Fibroblast of lung (primary cell): Measurements from ENCODE around the gene GSG1L. TPM values are rescaled to one million over a fixed set of nuclear protein-coding genes. Genes with fewer than 3 reads are reported as not detected.

Experiments
- DNase-seq, 2 donors: peaks; one replicate each; pipeline versions ENCODE4 v3.0.0 to v3.0.0-alpha.2; 2010; ENCODE audit warnings: low read depth in 2 of 2
- H2AFZ ChIP-seq: 2 replicates; pipeline ENCODE4 v1.5.1; 2012; ENCODE audit warnings: low read length, control low read depth, inconsistent platforms
- H3K27ac ChIP-seq: 2 replicates; pipeline ENCODE4 v1.5.1; 2011; ENCODE audit warnings: low read length, control low read depth; ENCODE audit not compliant: insufficient read depth
- H3K27me3 ChIP-seq: 2 replicates; pipeline ENCODE4 v1.5.1; 2011; ENCODE audit warnings: mild to moderate bottlenecking, low read length; ENCODE audit not compliant: control insufficient read depth, insufficient read depth
- H3K36me3 ChIP-seq: 2 replicates; pipeline ENCODE4 v1.5.1; 2011; ENCODE audit warnings: low read length; ENCODE audit not compliant: control insufficient read depth, insufficient read depth
- H3K4me1 ChIP-seq: 2 replicates; pipeline ENCODE4 v1.5.1; 2011; ENCODE audit warnings: low read length; ENCODE audit not compliant: control insufficient read depth, insufficient read depth; ENCODE audit errors: extremely low read depth
- H3K4me2 ChIP-seq: 2 replicates; pipeline ENCODE4 v1.5.1; 2011; ENCODE audit warnings: low read length, control low read depth; ENCODE audit not compliant: insufficient read depth; ENCODE audit errors: extremely low read depth
- H3K4me3 ChIP-seq, 4 experiments: fragments of 200-600 bp in 1 of 4; sonication (generic) in 1 of 4; replicated peaks in 1 of 4; 2 replicates each; pipeline ENCODE4 v1.5.1; 2011 to 2016; ENCODE audit warnings: low read length in 4 of 4, low read depth in 3 of 4, mild to moderate bottlenecking in 3 of 4, control low read depth in 2 of 4, inconsistent platforms in 1 of 4, mixed read lengths in 1 of 4; ENCODE audit not compliant: insufficient read depth in 1 of 4; ENCODE audit errors: control extremely low read depth in 1 of 4
- H3K79me2 ChIP-seq: 2 replicates; pipeline ENCODE4 v1.5.1; 2012; ENCODE audit warnings: mild to moderate bottlenecking, low read length, inconsistent platforms; ENCODE audit not compliant: control insufficient read depth, insufficient read depth
- H3K9ac ChIP-seq: 2 replicates; pipeline ENCODE4 v1.5.1; 2011; ENCODE audit warnings: mild to moderate bottlenecking, low read length, control low read depth; ENCODE audit not compliant: insufficient read depth
- H3K9me3 ChIP-seq: 2 replicates; pipeline ENCODE4 v1.5.1; 2012; ENCODE audit warnings: low read depth, low read length; ENCODE audit not compliant: control insufficient read depth, insufficient read depth
- H4K20me1 ChIP-seq: 2 replicates; pipeline ENCODE4 v1.5.1; 2011; ENCODE audit warnings: low read length; ENCODE audit not compliant: control insufficient read depth, insufficient read depth; ENCODE audit errors: extremely low read depth
- EZH2 ChIP-seq: IDR thresholded peaks from 2 replicates; pipeline ENCODE4 v1.5.1; 2012; ENCODE audit warnings: low read length, control low read depth, mild to moderate bottlenecking; ENCODE audit errors: missing control alignments
- polyA minus RNA-seq: library from RNA; depleted of rRNA, polyadenylated mRNA; stranded (reverse); fragments of >200 nt; gene quantifications from 2 replicates; pipeline ENCODE4 v1.2.3, GENCODE V29; 2011; ENCODE audit warnings: low replicate concordance
- polyA plus RNA-seq, 2 donors: library from polyadenylated mRNA; depleted of rRNA in 1 of 2; stranded (reverse) in 1 of 2; unstranded in 1 of 2; fragments of >200 nt; gene quantifications; 2 replicates each; pipeline ENCODE4 v1.2.1, GENCODE V29; 2011 to 2012; ENCODE audit warnings: missing spikeins in 1 of 2
- total RNA-seq: library from RNA; depleted of rRNA; stranded (reverse); fragments of >200 nt; gene quantifications from 2 replicates; pipeline ENCODE4 v1.2.1, GENCODE V29; 2014
- TF ChIP-seq, protein P1 (sequence below), 2 donors: IDR thresholded peaks in 1 of 2; conservative IDR thresholded peaks in 1 of 2; 1 replicate in 1 of 2; 2 replicates in 1 of 2; pipeline ENCODE4 v1.5.1; 2011 to 2012; ENCODE audit warnings: low read length in 2 of 2, control low read depth in 1 of 2, inconsistent platforms in 1 of 2, low read depth in 1 of 2, mild to moderate bottlenecking in 1 of 2

The GSG1L gene
- total RNA-seq (under 0.01 TPM in 1 of 2 replicates, not detected in the other), polyA plus RNA-seq (not detected in 2 replicates), polyA minus RNA-seq (not detected in 2 replicates)
- polyA plus RNA-seq (2012): not detected in 2 replicates

DNA sequence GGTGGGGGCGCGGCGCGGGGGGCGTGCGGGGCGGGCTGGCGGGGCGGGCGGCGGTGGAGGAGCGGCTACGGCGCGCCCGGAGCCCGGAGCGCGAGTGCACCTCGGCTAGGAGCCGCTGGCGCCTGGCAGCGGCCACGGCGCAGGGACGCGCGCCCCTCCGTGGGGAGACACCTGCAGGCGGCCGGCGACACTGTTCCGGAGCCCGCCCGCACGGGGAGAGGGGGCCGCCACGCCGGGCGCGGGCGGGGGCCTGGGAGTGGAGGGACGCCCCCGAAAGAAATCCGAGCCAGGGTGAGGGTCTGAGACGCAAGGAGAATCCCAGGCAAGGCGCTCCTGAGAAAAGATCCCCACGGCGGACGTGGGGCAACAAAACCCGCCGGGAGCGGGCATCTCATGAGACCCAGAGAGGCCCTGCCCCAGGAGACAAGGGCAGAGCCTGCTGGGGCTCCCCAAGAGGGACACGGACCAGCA is at the start of gene GSG1L:
Gene GSG1L (minus strand): TSS at position 124 of the 471 bp plus-strand sequence. CDS start 290 bp downstream, outside the sequence.
- DNase-seq: no peak
- no peaks in the 10 kb centered on the region for H4K20me1 ChIP-seq
- TF ChIP-seq, protein P1, sequence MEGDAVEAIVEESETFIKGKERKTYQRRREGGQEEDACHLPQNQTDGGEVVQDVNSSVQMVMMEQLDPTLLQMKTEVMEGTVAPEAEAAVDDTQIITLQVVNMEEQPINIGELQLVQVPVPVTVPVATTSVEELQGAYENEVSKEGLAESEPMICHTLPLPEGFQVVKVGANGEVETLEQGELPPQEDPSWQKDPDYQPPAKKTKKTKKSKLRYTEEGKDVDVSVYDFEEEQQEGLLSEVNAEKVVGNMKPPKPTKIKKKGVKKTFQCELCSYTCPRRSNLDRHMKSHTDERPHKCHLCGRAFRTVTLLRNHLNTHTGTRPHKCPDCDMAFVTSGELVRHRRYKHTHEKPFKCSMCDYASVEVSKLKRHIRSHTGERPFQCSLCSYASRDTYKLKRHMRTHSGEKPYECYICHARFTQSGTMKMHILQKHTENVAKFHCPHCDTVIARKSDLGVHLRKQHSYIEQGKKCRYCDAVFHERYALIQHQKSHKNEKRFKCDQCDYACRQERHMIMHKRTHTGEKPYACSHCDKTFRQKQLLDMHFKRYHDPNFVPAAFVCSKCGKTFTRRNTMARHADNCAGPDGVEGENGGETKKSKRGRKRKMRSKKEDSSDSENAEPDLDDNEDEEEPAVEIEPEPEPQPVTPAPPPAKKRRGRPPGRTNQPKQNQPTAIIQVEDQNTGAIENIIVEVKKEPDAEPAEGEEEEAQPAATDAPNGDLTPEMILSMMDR (conservative IDR thresholded peaks at IDR 0.05 in 1 of 2, IDR thresholded peaks at IDR 0.05 in 1 of 2; ENCODE audit: low read depth in 1 of 2, low read length in 2 of 2): no peak
- TF ChIP-seq EZH2: no peak
- H3K79me2 ChIP-seq: no peaks in the 10 kb centered on the region
- no peak within 1 kb of the TSS for H2AFZ ChIP-seq
- no peak within 1 kb of the TSS for H3K4me2 ChIP-seq
- H3K9me3 ChIP-seq: no peaks in the 10 kb centered on the region
- no peak within 1 kb of the TSS for H3K4me3 ChIP-seq
- no peak within 1 kb of the TSS for H3K27ac ChIP-seq
- H3K27me3 ChIP-seq: peaks cover 53% of the 10 kb centered on the region
- H3K9ac ChIP-seq: no peak within 1 kb of the TSS
- peaks cover 3% of the 10 kb centered on the region for H3K4me1 ChIP-seq
- no peaks in the 10 kb centered on the region for H3K36me3 ChIP-seq

- H3K4me2 ChIP-seq: no peak overlapping the region
- no peak overlapping the region for H3K9ac ChIP-seq
- H3K79me2 ChIP-seq: peaks cover 7% of the 10 kb centered on the region
- H3K27ac ChIP-seq: no peak overlapping the region
- no peak for TF ChIP-seq EZH2
- TF ChIP-seq, protein P1 (conservative IDR thresholded peaks at IDR 0.05 in 1 of 2, IDR thresholded peaks at IDR 0.05 in 1 of 2; ENCODE audit: low read depth in 1 of 2, low read length in 2 of 2): no peak
- H3K4me3 ChIP-seq: no peak overlapping the region
- H4K20me1 ChIP-seq: no peaks in the 10 kb centered on the region
- H3K9me3 ChIP-seq: no peaks in the 10 kb centered on the region
- peaks cover 17% of the 10 kb centered on the region for H3K36me3 ChIP-seq
- no peaks in the 10 kb centered on the region for H3K4me1 ChIP-seq
- no peak for DNase-seq
- H2AFZ ChIP-seq: no peak overlapping the region
- no peaks in the 10 kb centered on the region for H3K27me3 ChIP-seq
These were observed 49.4 kb upstream of the GSG1L start for GRCh38 chr16:28112908-28113307.

DNA sequence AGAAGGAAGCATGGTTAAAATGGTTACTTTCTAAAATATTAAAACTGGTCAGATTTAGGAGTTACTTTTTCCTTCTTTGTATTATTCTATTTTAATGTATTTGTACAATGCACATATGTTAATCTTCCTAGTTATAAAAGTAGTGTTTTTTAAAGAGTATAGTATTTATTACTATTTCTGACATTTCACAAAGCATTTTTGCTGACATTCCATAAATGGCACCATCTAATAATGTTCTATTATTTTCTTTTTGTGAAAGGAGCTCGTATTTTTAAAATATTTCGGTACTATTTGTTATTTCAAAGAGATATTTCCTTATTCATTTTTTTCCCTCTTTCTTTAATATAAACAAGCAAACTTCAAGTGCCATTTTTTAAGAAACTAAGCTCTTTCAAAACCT is 47.5 kb upstream of the GSG1L start:
- no peak overlapping the region for H3K27ac ChIP-seq
- H3K36me3 ChIP-seq: peaks cover 30% of the 10 kb centered on the region
- H3K4me1 ChIP-seq: no peaks in the 10 kb centered on the region
- DNase-seq: no peak
- TF ChIP-seq, protein P1 (conservative IDR thresholded peaks at IDR 0.05 in 1 of 2, IDR thresholded peaks at IDR 0.05 in 1 of 2; ENCODE audit: low read depth in 1 of 2, low read length in 2 of 2): no peak
- no peak for TF ChIP-seq EZH2
- H3K9me3 ChIP-seq: no peaks in the 10 kb centered on the region
- no peak overlapping the region for H2AFZ ChIP-seq
- no peak overlapping the region for H3K4me2 ChIP-seq
- no peaks in the 10 kb centered on the region for H4K20me1 ChIP-seq
- no peak overlapping the region for H3K9ac ChIP-seq
- H3K4me3 ChIP-seq: no peak overlapping the region
- peaks cover 7% of the 10 kb centered on the region for H3K79me2 ChIP-seq
- H3K27me3 ChIP-seq: no peaks in the 10 kb centered on the region
